Renal cortical epithelial cell (primary cell): ENCODE measurements around the gene PCDHA8. TPM values are rescaled to one million over a fixed set of nuclear protein-coding genes. Genes with fewer than 3 reads are reported as not detected.
"Not testable (repeated sequence)": the region's sequence is repeated elsewhere in the genome, so short reads cannot be mapped to it uniquely, and the experiment has no call there.

Experiments
- DNase-seq: peaks from one replicate; pipeline ENCODE4 v3.0.0-alpha.2; 2011; ENCODE audit warnings: low read depth
- total RNA-seq: library from RNA; depleted of rRNA; stranded (reverse); fragments of >200 nt; gene quantifications from 2 replicates; pipeline ENCODE4 v1.2.3, GENCODE V29; 2014

The PCDHA8 gene
- total RNA-seq, 1 donor from 2014 or later = 1.3 TPM

GRCh38 chr5:140869555-140869886 is 28.5 kb downstream of the PCDHA8 start:
- DNase-seq = no peak

GRCh38 chr5:140870221-140871201 is 29.5 kb downstream of the PCDHA8 start:
- DNase-seq = no peak

- no peak for DNase-seq
Measured at GRCh38 chr5:140875085-140876065, 34.4 kb downstream of the PCDHA8 start, which contains the start of gene PCDHA12. Gene PCDHA12 (plus strand): TSS chr5:140875308. CDS start chr5:140875473, 165 bp downstream.

GRCh38 chr5:140876541-140877261 is 35.7 kb downstream of the PCDHA8 start:
- not testable (repeated sequence) for DNase-seq

DNA sequence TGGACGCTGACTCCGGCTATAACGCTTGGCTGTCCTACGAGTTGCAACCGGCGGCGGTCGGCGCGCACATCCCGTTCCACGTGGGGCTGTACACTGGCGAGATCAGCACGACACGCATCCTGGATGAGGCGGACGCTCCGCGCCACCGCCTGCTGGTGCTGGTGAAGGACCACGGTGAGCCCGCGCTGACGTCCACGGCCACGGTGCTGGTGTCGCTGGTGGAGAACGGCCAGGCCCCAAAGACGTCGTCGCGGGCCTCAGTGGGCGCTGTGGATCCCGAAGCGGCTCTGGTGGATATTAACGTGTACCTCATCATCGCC is 36.2 kb downstream of the PCDHA8 start:
- no peak for DNase-seq

- no peak for DNase-seq
Measured at GRCh38 chr5:140881889-140882590, 41.1 kb downstream of the PCDHA8 start, which contains the start of gene PCDHA13. Gene PCDHA13 (plus strand): TSS chr5:140882124. CDS start chr5:140882269, 145 bp downstream.

DNA sequence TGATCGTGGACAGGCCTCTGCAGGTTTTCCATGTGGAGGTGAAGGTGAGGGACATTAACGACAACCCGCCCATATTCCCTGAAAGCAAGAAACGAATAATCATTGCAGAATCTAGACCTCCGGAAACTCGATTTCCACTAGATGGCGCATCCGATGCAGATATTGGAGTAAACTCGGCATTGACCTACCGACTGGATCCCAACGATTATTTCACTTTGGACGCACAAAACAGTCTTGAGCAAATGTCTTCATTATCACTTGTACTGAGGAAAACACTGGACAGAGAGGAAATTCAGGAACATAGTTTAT is 41.6 kb downstream of the PCDHA8 start:
- no peak for DNase-seq

GRCh38 chr5:140883373-140883772 is 42.4 kb downstream of the PCDHA8 start:
- no peak for DNase-seq

DNA sequence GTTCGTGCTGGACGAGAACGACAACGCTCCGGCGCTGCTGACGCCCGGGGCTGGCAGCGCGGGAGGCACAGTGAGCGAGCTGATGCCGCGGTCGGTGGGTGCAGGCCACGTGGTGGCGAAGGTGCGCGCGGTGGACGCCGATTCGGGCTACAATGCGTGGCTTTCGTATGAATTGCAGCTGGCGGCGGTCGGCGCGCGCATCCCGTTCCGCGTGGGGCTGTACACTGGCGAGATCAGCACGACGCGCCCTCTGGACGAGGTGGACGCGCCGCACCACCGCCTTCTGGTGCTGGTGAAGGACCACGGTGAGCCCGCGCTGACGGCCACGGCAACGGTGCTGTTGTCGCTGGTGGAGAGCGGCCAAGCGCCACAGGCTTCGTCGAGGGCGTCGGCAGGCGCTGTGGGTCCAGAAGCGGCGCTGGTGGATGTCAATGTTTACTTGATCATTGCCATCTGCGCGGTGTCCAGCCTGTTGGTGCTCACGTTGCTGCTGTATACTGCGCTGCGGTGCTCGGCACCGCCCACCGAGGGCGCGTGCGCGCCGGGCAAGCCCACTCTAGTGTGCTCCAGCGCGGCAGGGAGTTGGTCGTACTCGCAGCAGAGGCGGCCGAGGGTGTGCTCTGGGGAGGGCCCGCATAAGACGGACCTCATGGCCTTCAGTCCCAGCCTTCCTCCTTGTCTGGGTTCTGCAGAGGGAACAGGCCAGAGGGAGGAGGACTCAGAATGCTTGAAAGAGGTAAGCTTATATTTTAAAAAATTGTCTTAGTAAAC is 43.1 kb downstream of the PCDHA8 start:
- DNase-seq = no peak

Other genes with a start within 250 kb of the PCDHA8 start
- gene CD14, start 208.0 kb upstream of the PCDHA8 start, total RNA-seq = 5.3 TPM in 1 of 2 replicates, not detected in the other
- 10.9 and 18.9 TPM in 2 replicates for gene TMCO6, start 201.7 kb upstream of the PCDHA8 start, total RNA-seq
- gene NDUFA2, start 193.6 kb upstream of the PCDHA8 start, total RNA-seq = 33.0 and 35.6 TPM in 2 replicates
- 73.3 and 168 TPM in 2 replicates for gene IK, start 193.4 kb upstream of the PCDHA8 start, total RNA-seq
- 43.3 and 58.7 TPM in 2 replicates for gene WDR55, start 176.3 kb upstream of the PCDHA8 start, total RNA-seq
- gene DND1, start 167.6 kb upstream of the PCDHA8 start, total RNA-seq = 0.35 and 0.55 TPM in 2 replicates
- 72.2 and 80.2 TPM in 2 replicates for gene HARS1, start 149.8 kb upstream of the PCDHA8 start, total RNA-seq
- 40.4 and 51.1 TPM in 2 replicates for gene HARS2, start 149.7 kb upstream of the PCDHA8 start, total RNA-seq
- 61.0 and 63.1 TPM in 2 replicates for gene ZMAT2, start 140.7 kb upstream of the PCDHA8 start, total RNA-seq
- 0.10 and 0.35 TPM in 2 replicates for gene PCDHA1, start 55.0 kb upstream of the PCDHA8 start, total RNA-seq
- 0.35 TPM in 1 of 2 replicates, not detected in the other for gene PCDHA2, start 46.3 kb upstream of the PCDHA8 start, total RNA-seq
- gene PCDHA3, start 40.1 kb upstream of the PCDHA8 start, total RNA-seq = 0.17 and 1.3 TPM in 2 replicates
- 4.2 and 9.6 TPM in 2 replicates for gene PCDHA4, start 34.1 kb upstream of the PCDHA8 start, total RNA-seq
- gene PCDHA5, start 19.6 kb upstream of the PCDHA8 start, total RNA-seq = 0.94 TPM in 1 of 2 replicates, not detected in the other
- 1.0 and 7.2 TPM in 2 replicates for gene PCDHA6, start 13.2 kb upstream of the PCDHA8 start, total RNA-seq
- gene PCDHA7, start 6.9 kb upstream of the PCDHA8 start, total RNA-seq = 0.87 and 1.4 TPM in 2 replicates
- 0.99 TPM in 1 of 2 replicates, not detected in the other for gene PCDHA9, start 7.2 kb downstream of the PCDHA8 start, total RNA-seq
- gene PCDHA10, start 14.7 kb downstream of the PCDHA8 start, total RNA-seq = 1.6 and 12.3 TPM in 2 replicates
- 1.6 and 5.4 TPM in 2 replicates for gene PCDHA11, start 27.8 kb downstream of the PCDHA8 start, total RNA-seq
- gene PCDHA12, start 34.1 kb downstream of the PCDHA8 start, total RNA-seq = 2.4 and 7.8 TPM in 2 replicates
- 0.69 and 2.2 TPM in 2 replicates for gene PCDHA13, start 40.9 kb downstream of the PCDHA8 start, total RNA-seq
- gene PCDHAC1, start 85.1 kb downstream of the PCDHA8 start, total RNA-seq = 0.52 and 2.7 TPM in 2 replicates
- gene PCDHAC2, start 125.3 kb downstream of the PCDHA8 start, total RNA-seq = 1.0 and 1.1 TPM in 2 replicates
- gene PCDHB1, start 210.2 kb downstream of the PCDHA8 start, total RNA-seq = under 0.01 TPM in 1 of 2 replicates, not detected in the other